Measurements from ENCODE around the gene SVEP1.

Gene SVEP1

DNA sequence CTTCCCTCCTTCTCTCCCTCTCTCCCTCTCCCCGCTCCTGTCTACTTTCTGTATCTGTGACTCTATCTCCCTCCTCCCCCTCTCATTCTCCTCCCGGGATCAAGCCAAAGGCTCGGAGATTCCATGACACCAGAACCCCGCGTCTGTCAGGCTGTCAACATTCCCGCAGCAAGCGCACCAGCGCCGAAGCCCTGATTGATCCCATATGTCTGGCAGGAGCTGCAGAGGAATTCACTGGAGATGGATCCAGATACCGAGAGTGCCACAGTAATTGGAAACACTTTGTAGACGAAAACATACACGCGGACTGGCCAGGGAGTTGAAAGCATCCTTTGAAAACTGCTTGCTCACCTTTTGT is 300 bp upstream of the SVEP1 start:
- TF ChIP-seq CTCF (IDR thresholded peaks at IDR 0.05): no peak
- H3K27ac ChIP-seq: peak overlapping the region; percentile 17 to 79
- DNase-seq (ENCODE audit: low spot score): no peak
- H3K4me3 ChIP-seq: peak overlapping the region; percentile 74

GRCh38 chr9:110578575-110579033 is 937 bp downstream of the SVEP1 start:
- DNase-seq (ENCODE audit: low spot score): no peak
- peak overlapping the region; percentile 74 for H3K4me3 ChIP-seq
- TF ChIP-seq CTCF (IDR thresholded peaks at IDR 0.05): no peak
- H3K27ac ChIP-seq: peak overlapping the region; percentile 17 to 79

DNA sequence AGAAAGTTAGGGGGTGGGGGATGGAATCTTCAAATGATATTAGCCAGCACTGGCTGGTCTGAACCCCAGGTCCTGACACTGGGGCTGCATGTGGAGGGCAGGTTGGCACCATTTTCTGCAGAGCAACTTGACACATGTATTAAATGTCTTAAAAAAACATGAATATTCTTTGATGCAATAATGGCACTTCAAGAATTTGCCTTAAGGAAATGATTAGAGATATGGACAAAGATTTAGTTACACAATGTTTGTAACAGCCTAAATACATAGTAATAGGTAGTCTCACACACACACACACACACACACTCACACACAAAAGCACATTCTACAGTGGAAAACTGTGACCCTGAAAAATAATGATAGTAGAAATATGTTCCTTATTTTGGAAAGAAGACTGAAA is 3.6 kb downstream of the SVEP1 start:
- Histone ChIP-seq H3K27ac (no peak overlapping the region), H3K4me3 (peak overlapping the region; percentile 5)
- no peak for DNase-seq (ENCODE audit: low spot score)
- no peak for TF ChIP-seq CTCF (IDR thresholded peaks at IDR 0.05)

GRCh38 chr9:110575169-110575568 is 4.4 kb downstream of the SVEP1 start:
- DNase-seq (ENCODE audit: low spot score): no peak
- no peak overlapping the region for H3K4me3 ChIP-seq
- H3K27ac ChIP-seq: no peak overlapping the region
- no peak for TF ChIP-seq CTCF (IDR thresholded peaks at IDR 0.05)

- DNase-seq (ENCODE audit: low spot score): no peak
- Histone ChIP-seq H3K4me3 (no peak overlapping the region), H3K27ac (no peak overlapping the region)
- TF ChIP-seq CTCF (IDR thresholded peaks at IDR 0.05): no peak
Measured at GRCh38 chr9:110573305-110573704, 6.2 kb downstream of the SVEP1 start.

GRCh38 chr9:110571801-110572483 is 7.6 kb downstream of the SVEP1 start:
- TF ChIP-seq CTCF (IDR thresholded peaks at IDR 0.05): no peak
- Histone ChIP-seq H3K27ac (no peak overlapping the region), H3K4me3 (no peak overlapping the region)
- DNase-seq (ENCODE audit: low spot score): no peak

- H3K27ac ChIP-seq: no peak overlapping the region
- no peak for DNase-seq (ENCODE audit: low spot score)
- TF ChIP-seq CTCF (IDR thresholded peaks at IDR 0.05): no peak
- H3K4me3 ChIP-seq: no peak overlapping the region
Measured at GRCh38 chr9:110566156-110566555, 13.4 kb downstream of the SVEP1 start.

All from coronary artery (tissue), 2 donors.